Lower lobe of right lung (tissue), 2 donors: ENCODE data around the gene FECH. TPM values are rescaled to one million over a fixed set of nuclear protein-coding genes. Genes with fewer than 3 reads are reported as not detected.

Experiments used
- ATAC-seq, 2 donors: fragments of 200-7000 bp; cut with Tn5 transposase; one replicate each; pipeline ENCODE4 v1.9.1; 2020 to 2022; ENCODE audit warnings: mild to moderate bottlenecking in 2 of 2, moderate library complexity in 2 of 2
- DNase-seq: peaks from one replicate; pipeline ENCODE4 v3.0.0-alpha.2; 2020
- H3K27ac ChIP-seq: fragments of 200-600 bp; one replicate; pipeline ENCODE4 v1.8.0; 2022
- H3K27me3 ChIP-seq: fragments of 200-600 bp; one replicate; pipeline ENCODE4 v1.8.0; 2022; ENCODE audit warnings: low read depth
- H3K36me3 ChIP-seq: fragments of 200-600 bp; one replicate; pipeline ENCODE4 v1.8.0; 2022; ENCODE audit warnings: mild to moderate bottlenecking
- H3K4me1 ChIP-seq: fragments of 200-600 bp; one replicate; pipeline ENCODE4 v1.8.0; 2022
- H3K4me3 ChIP-seq: fragments of 200-600 bp; one replicate; pipeline ENCODE4 v1.8.0; 2022; ENCODE audit warnings: mild to moderate bottlenecking
- H3K9me3 ChIP-seq: fragments of 200-600 bp; one replicate; pipeline ENCODE4 v1.8.0; 2022
- CTCF ChIP-seq: fragments of 200-600 bp; IDR thresholded peaks from one replicate; pipeline ENCODE4 v1.8.0; 2022; ENCODE audit warnings: antibody characterized with exemption, mild to moderate bottlenecking
- intact Hi-C: fragments of 100-400 bp; cut with DNase I; formaldehyde crosslinking; loops from one replicate; pipeline ENCODE4 v1.11.0; 2022
- total RNA-seq: library from RNA; stranded (reverse); fragmentation: NEBNext Ultra II Directional; extraction: Animal tissue kit (Norgen Biotek cat#: 25700); gene quantifications from one replicate; pipeline ENCODE4 v1.2.1, GENCODE V29; 2021
- donor health status: DM: no; HTN: yes; CAD: no; lungs with severe emphysema.

Gene FECH
- total RNA-seq, 1 donor from 2014 or later: 25.7 TPM

- no peak overlapping the region for H3K27ac ChIP-seq
- H3K4me1 ChIP-seq: no peaks in the 10 kb centered on the region
- H3K27me3 ChIP-seq: no peaks in the 10 kb centered on the region
- no peak for TF ChIP-seq CTCF
- no peak for DNase-seq
- no peaks in the 10 kb centered on the region for H3K9me3 ChIP-seq
- no peak overlapping the region for H3K4me3 ChIP-seq
- intact Hi-C loops: no loop called here
- no peak for ATAC-seq
- no peaks in the 10 kb centered on the region for H3K36me3 ChIP-seq
Measured at GRCh38 chr18:57542812-57543427, 43.6 kb downstream of the FECH start.

- no peak for DNase-seq
- no peak overlapping the region for H3K4me3 ChIP-seq
- ATAC-seq: no peak
- no peaks in the 10 kb centered on the region for H3K27me3 ChIP-seq
- intact Hi-C loops: no loop called here
- no peak overlapping the region for H3K27ac ChIP-seq
- H3K36me3 ChIP-seq: no peaks in the 10 kb centered on the region
- no peaks in the 10 kb centered on the region for H3K9me3 ChIP-seq
- TF ChIP-seq CTCF: no peak
- no peaks in the 10 kb centered on the region for H3K4me1 ChIP-seq
Measured at GRCh38 chr18:57542126-57542525, 44.4 kb downstream of the FECH start.

GRCh38 chr18:57539702-57540101, 46.8 kb downstream of the FECH start:
- TF ChIP-seq CTCF: no peak
- Histone ChIP-seq H3K36me3 (no peaks in the 10 kb centered on the region), H3K27me3 (no peaks in the 10 kb centered on the region), H3K4me3 (no peak overlapping the region), H3K9me3 (no peaks in the 10 kb centered on the region), H3K27ac (no peak overlapping the region), H3K4me1 (no peaks in the 10 kb centered on the region)
- DNase-seq (no peak), ATAC-seq (no peak)
- intact Hi-C loops: no loop called here

- Histone ChIP-seq H3K4me3 (no peak overlapping the region), H3K27me3 (no peaks in the 10 kb centered on the region), H3K9me3 (no peaks in the 10 kb centered on the region), H3K27ac (no peak overlapping the region), H3K4me1 (no peaks in the 10 kb centered on the region), H3K36me3 (no peaks in the 10 kb centered on the region)
- intact Hi-C loops: no loop called here
- TF ChIP-seq CTCF: no peak
- no peak for DNase-seq
- ATAC-seq: no peak
Measured at GRCh38 chr18:57538614-57539013, 47.9 kb downstream of the FECH start.

GRCh38 chr18:57534511-57534909, 52.0 kb downstream of the FECH start:
- intact Hi-C loops: no loop called here
- no peak overlapping the region for H3K27ac ChIP-seq
- no peaks in the 10 kb centered on the region for H3K27me3 ChIP-seq
- DNase-seq (no peak), ATAC-seq (no peak)
- no peak for TF ChIP-seq CTCF
- no peak overlapping the region for H3K4me3 ChIP-seq
- H3K36me3 ChIP-seq: no peaks in the 10 kb centered on the region
- no peaks in the 10 kb centered on the region for H3K4me1 ChIP-seq
- H3K9me3 ChIP-seq: no peaks in the 10 kb centered on the region
